GM18951 (cell line): ENCODE results near the gene DGUOK.

ENCODE experiments used
- POLR2A ChIP-seq: IDR thresholded peaks from 4 replicates; pipeline ENCODE4 v1.6.1; 2011; ENCODE audit warnings: mild to moderate bottlenecking; ENCODE audit not compliant: insufficient read length, insufficient read depth; ENCODE audit errors: extremely low read depth
- in situ Hi-C: fragments of 300-500 bp; cut with MboI; formaldehyde crosslinking; loops from one replicate; pipeline ENCODE4 v1.12.0; 2022; ENCODE audit warnings: low sequenced_read_pairs, mixed read lengths, inconsistent platforms; ENCODE audit not compliant: unreplicated experiment

DGUOK gene

DNA sequence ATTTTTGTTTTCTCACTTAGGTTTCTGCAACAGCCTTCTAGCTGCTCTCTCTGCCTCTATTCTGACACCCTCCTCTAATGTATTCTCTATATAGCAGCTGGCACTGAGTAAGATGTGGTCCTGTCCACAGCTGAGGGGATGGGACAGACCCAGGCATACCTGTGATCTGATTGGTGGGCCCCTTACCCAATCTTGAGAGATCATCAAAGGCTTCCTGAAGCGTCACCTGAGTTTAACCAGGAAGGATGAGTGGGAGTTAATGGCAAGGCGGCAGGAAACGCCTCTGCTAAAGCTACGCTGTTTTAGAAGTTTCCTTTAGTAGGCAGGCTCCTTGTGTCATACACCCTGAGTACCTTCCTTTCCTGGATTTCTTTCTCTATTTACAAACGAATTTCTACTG is 52.3 kb downstream of the DGUOK start:
- no peak for TF ChIP-seq POLR2A
- in situ Hi-C loops, result no loop called here

DNA sequence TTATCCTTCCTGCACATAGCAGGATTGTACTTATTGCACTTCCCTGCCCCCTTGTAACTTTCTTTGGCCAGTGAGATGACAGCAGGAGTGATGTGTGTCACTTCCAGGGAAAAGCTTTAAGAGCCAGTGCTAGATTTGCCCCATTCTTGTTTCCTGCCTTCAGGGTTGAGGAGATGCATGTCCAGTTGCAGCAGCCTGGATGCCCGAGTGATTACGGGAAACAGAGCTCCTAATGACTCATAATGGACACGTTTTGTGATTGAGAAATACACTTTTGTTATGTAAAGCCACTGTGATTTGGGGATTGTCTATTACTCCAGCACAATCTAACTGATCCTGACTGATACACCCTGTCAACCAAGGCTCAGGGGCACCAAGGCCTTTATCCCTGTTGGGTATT is 53.0 kb downstream of the DGUOK start:
- in situ Hi-C loops, result no loop called here
- no peak for TF ChIP-seq POLR2A

DNA sequence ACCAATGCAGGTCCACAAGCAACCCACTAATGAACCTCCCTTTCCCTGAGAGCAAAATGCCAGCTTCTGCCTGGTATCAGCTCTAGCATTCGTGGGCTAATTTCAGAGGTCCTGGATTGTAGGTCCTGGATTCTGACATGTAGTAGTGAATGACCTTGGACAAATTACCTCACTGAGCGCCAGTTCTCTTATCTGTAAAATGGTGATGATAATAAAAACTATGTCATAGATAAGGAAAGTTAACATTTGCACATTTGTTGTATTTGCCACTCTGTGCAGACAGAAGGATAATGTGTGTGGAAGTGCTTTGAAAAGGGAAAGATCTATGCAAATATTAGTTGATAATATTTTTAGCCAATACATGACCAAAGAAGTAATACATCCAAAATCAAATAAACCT is 53.9 kb downstream of the DGUOK start:
- TF ChIP-seq POLR2A, result no peak
- in situ Hi-C loops, result no loop called here

DNA sequence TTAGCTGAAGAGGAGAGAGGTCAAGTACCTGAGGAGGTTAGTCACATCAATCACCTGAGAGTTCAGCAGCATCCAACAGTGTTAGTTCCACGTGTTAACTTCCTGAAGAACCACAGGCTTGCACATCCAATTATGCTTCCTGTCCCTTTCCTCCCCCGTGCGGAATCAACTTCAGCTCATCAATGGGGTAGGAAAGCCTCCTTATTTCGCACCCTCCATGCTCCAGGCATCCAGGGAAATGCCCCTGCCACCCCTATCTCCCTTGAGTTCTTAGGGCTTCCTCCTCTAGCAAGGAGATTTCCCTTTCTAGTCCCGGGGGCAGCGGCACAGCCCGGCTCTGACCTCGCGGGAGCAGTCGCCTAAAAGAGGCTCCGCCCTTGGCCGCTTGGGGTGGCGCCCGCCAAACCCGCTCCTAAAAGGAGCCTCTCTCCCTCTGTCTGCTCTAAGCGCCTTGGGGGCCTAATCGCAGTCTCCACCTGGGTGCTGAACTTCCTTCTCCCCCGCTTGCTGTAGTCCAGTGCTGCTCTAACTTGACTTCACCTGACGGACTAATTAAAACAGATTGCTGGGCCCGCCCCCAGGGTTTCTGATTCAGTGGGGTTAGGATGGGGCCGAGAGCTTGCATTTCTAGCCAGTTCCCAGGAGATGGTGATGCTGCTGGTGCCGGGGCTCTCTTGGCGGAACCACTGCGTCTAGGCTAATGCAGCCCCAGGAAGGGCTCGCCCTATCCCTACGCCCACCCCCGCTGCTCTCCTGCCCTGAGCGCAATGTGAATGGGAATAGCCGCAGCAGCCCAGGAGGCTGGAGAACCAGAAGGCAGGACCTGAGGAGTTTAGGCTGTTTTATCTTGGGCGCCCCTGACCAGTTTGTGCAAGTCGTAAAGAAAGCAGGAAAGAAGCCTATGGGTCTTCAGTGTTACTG is 54.7 kb downstream of the DGUOK start:
- in situ Hi-C loops, result no loop called here
- TF ChIP-seq POLR2A, result peak; percentile 63

- TF ChIP-seq POLR2A, result no peak
- in situ Hi-C loops, result no loop called here
Measured at GRCh38 chr2:73982140-73982617, 55.5 kb downstream of the DGUOK start.

- in situ Hi-C loops, result no loop called here
- TF ChIP-seq POLR2A, result no peak
Measured at GRCh38 chr2:73983322-73984202, 56.9 kb downstream of the DGUOK start.

- no peak for TF ChIP-seq POLR2A
- in situ Hi-C loops, result no loop called here
Measured at GRCh38 chr2:73984203-73984921, 57.7 kb downstream of the DGUOK start, which contains the start of gene TET3. TSS of gene TET3 (plus strand) at chr2:73984910. CDS start at chr2:73986404, 1,494 bp downstream.

DNA sequence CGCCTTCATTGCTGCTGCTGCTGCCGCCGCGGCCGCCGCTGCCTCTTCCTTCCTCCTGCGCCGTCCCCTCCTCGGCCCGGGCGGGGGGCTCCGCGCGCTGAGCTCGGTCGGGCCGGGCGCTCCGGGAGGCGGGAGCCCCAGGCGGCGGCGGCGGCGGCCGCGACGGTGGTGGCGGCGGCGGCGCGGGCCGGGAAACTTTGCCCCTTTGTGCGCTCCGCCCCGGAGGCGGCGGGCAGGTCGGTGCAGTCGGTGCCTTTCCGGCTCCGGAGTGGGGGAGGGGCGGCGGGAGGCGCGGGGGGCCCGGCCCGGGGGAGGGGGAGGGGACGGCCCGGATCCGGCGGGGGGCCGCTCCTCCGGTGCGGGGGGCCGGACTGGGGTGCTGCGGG is 58.2 kb downstream of the DGUOK start:
- in situ Hi-C loops, result no loop called here
- TF ChIP-seq POLR2A, result peak; percentile 77

- TF ChIP-seq POLR2A, result peak; percentile 23
- in situ Hi-C loops, result no loop called here
Measured at GRCh38 chr2:73985308-73986084, 58.8 kb downstream of the DGUOK start.

DNA sequence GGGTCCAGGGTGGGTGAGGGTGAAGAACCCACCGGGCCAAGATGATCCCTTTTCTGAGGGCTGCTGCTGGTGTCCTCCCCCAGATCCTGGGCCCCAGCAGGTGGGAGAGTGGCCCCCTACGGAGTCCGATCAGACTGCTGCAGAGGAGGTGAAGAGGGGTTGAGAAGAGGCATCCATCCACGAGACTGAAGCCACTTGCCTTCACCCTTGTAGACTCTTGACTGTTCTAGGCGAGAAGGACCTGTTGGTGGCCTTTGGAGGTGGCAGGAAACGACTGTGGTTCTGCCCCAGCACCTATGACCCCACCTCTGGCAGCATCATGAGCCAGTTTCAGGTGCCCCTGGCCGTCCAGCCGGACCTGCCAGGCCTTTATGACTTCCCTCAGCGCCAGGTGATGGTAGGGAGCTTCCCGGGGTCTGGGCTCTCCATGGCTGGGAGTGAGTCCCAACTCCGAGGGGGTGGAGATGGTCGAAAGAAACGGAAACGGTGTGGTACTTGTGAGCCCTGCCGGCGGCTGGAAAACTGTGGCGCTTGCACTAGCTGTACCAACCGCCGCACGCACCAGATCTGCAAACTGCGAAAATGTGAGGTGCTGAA is 59.5 kb downstream of the DGUOK start:
- TF ChIP-seq POLR2A, result no peak
- in situ Hi-C loops, result no loop called here

DNA sequence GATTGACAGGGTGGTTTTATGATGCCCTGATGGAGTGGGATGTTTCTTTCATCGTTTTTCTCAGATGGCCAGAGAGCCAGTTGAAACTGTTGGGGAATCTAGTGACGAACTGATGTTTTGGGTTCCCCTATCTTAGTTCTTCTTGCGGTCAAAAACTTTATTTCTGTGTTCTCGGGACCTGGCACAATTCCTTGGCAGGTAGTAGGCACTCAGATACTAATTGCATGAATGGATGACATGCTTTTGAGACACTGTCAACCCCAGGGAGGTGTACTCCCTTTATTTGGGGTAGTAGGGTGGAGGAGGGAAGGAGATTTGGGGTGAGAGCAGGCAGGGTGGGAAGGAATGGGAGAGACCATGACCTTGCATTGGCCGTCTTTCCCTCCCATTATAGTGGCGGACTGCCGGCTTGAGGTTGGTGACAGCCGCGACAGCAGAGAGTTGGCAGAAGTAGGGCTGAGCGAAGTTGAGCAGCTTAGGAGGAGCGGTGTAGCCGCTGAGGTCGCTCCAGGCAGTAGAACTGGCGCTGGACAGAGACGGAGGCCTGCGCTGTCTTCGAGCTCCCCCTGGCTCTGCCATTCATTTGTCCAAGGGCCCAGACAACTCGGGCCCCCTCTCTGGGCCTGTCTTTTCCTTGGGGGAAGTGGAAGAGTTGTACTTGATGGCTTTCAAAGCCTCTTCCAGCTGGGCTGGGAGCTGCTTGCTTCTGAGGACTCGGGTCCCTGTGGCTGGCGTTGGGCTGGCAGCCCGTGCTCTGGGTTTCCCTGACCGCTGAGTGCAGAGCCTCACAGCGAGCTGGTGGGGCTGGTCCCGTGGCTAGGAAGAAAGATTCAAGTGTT is 60.6 kb downstream of the DGUOK start:
- in situ Hi-C loops, result no loop called here
- TF ChIP-seq POLR2A, result no peak
